Activated CD8-positive, alpha-beta memory T cell treated with anti-CD3 and anti-CD28 coated beads for 1 hour (primary cell): ENCODE measurements around the gene CAPZA3.
"Not testable (repeated sequence)": the region's sequence is repeated elsewhere in the genome, so short reads cannot be mapped to it uniquely, and the experiment has no call there.

Experiments used
- DNase-seq, 2 donors: peaks; one replicate each; pipeline ENCODE4 v3.0.0-alpha.2; 2020; ENCODE audit warnings: low read depth in 1 of 2; ENCODE audit errors: extremely low read depth in 1 of 2

The CAPZA3 gene, protein sequence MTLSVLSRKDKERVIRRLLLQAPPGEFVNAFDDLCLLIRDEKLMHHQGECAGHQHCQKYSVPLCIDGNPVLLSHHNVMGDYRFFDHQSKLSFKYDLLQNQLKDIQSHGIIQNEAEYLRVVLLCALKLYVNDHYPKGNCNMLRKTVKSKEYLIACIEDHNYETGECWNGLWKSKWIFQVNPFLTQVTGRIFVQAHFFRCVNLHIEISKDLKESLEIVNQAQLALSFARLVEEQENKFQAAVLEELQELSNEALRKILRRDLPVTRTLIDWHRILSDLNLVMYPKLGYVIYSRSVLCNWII

GRCh38 chr12:18737819-18738218, at the start of gene CAPZA3, which contains the start of gene PLCZ1:
TSS of gene CAPZA3 (plus strand) at chr12:18738119. CDS start at chr12:18738269, 150 bp downstream.
TSS of gene PLCZ1 (minus strand) at chr12:18738012. CDS start at chr12:18737371, 641 bp downstream.
- DNase-seq = no peak

GRCh38 chr12:18689771-18690170, 48.1 kb upstream of the CAPZA3 start:
- DNase-seq = no peak

- DNase-seq = no peak
These were observed 47.3 kb upstream of the CAPZA3 start for GRCh38 chr12:18690653-18691052.

DNA sequence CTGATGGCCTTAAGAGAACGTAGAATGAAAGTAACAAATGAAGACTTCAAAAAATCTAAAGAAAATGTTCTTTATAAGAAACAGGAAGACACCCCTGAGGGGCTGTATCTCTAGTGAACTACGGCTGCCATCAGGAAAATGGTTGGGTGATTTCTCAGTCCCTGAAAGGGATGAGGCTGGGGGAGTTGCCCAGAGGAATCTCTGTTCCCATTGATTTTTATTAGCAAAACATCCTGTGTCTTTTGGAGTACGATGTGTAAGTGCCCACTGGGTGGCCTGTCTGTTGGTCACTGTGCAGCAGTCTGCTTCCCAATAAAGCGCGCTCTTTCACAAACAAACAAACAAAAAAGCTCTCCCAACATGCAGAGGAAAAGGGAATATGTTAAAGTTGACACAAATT, 43.9 kb upstream of the CAPZA3 start:
- DNase-seq = not testable (repeated sequence)

DNA sequence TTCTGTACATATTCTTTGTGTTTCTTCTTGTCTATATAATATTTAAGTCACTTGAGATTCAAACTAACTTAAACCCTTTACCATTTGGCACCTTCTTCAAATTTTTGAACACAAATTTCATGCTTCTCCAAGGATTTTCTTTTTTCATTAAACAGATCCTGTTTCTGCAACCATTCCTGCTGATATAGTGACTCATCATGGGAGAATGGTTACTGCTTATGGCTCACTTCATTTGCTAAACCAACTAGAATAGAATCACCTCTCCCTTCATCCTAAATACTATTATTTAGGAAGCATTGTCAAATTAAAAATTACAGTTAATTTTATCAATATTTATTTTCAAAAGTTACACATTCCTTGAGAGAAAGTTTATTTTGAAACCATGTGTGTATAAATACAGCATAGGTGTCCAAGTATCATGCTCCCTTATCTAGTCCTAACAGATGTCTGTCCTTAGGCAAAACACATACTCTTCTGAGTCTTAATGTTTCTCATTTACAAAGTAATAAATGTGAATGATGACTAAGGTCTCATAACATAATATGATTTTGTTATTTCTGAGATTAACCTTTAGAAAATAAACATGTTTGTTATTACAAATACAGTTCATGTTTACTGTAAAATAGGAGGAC, 40.8 kb upstream of the CAPZA3 start:
- no peak for DNase-seq

DNA sequence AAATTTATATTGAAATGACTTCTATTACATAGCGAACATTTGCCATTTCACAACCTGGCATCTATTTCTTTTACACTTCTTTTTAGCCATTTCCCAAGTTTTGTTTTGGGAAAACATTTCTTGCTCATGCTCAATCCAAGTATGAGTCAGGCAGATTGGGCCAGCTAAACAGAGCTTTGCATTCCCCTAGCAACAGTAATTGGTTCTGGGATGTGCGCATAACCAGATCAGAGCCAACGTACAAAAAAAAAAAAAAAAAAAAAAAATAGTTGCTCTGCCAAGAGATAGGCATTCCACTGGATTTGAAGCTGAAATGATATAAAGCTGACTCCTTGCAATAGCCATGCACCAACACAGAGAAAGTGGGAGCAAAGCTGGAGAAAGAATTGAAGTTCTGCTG, 37.6 kb upstream of the CAPZA3 start:
- DNase-seq = no peak

GRCh38 chr12:18703321-18703720, 34.6 kb upstream of the CAPZA3 start:
- no peak for DNase-seq

- DNase-seq = no peak
These were observed 34.0 kb upstream of the CAPZA3 start for GRCh38 chr12:18703911-18704310.

GRCh38 chr12:18706798-18707197, 31.1 kb upstream of the CAPZA3 start:
- DNase-seq = no peak

DNA sequence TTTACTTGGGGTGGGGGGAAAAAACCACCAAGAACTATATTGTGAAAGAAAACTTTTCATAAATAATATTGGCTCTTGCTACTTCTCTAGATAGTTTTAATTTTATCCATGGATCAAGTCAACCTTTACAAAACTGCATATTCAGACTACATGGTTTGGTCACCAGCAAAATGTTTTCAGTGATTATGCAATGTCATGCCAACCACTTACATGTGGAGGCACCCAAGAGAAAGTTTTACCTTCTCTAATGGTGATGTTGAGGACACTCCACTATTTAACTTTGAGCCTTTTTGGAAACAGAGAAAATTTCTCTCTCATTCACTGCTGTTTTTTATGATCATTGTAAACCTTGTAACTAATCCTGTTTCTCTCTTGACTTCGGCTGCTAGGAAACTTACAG, 21.7 kb upstream of the CAPZA3 start:
- no peak for DNase-seq

- no peak for DNase-seq
These were observed 19.5 kb upstream of the CAPZA3 start for GRCh38 chr12:18718462-18718861.

DNA sequence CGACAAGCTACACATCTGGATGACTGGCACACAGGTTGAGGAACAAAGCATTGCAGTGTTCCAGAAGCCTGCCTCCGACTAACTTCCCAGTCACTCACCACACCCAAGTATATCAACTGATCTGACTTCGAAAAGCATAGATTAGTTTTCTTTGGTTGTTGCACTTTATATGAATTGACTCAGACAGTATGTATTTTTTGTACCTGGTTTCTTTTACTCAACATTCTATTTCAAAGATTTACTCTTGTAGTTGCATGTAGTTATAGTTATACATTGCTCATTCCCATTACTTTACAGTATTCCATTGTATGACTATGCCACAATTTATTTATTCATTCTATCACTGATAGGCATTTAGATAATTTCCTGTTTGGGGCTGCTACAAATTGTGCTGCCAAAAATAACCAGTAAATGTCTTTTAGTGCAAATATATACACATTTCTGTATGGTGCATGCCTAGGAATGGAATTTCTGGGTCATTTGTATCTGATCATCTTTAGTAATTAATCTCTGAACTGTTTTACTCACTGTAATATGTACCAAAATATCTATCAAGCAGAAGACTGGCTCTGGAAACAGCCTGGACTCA, 17.9 kb upstream of the CAPZA3 start:
- no peak for DNase-seq

GRCh38 chr12:18720690-18721089, 17.2 kb upstream of the CAPZA3 start:
- DNase-seq = no peak

DNA sequence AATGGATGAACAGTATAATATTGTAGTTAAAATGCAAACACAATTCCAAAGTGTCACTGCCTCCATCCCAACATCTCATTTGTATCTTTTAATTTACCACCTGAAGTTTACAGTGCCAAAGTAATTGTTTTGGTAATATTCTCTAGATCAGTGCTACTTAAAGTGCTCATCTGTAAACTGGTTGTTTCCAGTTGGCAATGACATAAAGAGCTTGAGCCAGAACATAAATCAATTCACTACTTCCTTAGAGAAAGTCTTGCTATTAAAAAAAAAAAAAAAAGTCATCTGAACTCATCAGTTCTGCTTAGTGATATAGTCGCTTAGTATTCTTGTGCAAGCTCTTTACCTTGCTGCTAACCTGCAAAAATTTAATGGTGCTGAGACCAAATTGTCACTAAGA, 16.5 kb upstream of the CAPZA3 start:
- DNase-seq = no peak

DNA sequence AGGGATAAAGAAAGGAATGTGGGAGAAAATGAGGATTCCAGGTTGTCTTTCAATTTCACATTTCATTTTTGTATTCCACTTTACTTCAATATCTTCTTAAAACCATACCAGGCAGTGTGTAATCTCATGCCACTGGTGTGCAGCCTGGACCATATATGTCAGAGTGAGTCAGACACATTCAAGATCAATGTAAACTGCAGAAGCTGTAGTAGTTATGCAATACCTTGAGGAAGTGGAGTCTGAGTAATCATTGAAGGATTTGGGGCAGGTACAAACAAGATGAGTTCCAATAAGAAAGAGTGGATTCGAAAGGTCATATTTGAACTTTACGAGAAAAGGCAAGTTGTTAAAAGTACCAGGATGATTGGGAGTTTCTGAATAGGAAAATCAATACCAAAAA, 14.2 kb upstream of the CAPZA3 start:
- no peak for DNase-seq

GRCh38 chr12:18731156-18731555, 6.8 kb upstream of the CAPZA3 start:
- no peak for DNase-seq

DNA sequence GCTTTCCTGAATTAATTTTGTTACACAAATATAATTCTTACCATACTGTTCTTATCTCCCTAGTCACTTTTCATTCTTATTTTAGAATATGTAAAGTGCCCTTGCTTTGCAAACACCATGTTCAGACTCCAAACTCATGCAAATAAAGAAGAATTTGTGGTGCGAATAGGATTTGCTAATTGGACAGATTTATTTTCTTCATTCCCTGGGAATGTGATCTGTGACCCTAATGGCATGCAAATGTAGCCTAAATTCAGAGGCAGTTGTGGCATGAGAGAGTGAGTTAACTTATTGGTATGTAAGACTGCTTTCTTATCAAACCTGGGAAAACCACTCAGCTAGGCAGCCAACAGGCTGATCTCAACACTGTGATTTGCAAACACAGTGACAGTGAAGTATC, 10.0 kb downstream of the CAPZA3 start:
- DNase-seq = no peak

DNA sequence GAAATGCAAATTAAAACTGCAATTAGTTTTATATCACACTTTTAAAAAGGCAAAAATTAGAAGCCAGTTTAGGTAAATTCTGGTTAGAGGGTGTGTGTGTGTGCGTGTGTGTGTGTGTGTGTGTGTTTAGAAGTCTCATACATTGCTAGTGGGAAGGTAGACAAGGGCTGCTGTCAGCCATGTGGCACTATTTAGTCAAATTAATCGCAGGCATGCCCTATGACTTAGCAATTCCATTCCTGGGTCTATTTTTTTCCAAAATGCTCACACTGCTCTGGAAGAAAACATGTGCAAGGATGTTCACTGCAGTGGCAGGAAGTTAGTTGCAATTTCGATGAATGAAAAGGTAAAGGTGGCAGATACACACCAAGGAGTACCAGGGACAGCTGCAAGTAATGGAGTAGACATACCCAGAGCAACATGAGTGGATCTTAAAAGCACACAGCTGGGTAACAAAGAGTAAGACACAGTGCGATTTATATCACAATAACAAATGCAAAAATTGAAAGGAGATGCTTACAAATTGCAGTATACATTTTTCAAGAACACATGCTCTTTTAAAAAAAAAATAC, 11.6 kb downstream of the CAPZA3 start:
- DNase-seq = no peak

DNA sequence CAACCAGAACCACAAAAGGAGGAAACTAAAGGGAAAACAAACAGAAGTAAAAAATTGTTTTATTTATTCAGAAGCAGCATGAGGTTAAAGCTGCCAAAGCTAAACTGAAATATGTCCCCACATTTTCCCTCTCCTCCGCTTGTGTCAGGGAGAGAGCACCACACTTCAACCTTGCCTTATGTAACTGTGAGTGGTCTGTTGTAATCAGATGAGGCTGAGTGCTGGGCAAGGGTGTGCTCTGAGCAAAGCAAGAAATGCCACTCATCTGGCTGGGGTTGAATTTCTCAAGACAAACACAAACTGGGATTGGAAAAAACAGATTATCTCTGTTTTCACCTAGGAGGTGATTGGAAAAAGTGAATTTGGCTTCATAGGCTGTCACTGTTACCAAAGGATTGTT, 12.2 kb downstream of the CAPZA3 start:
- no peak for DNase-seq

DNA sequence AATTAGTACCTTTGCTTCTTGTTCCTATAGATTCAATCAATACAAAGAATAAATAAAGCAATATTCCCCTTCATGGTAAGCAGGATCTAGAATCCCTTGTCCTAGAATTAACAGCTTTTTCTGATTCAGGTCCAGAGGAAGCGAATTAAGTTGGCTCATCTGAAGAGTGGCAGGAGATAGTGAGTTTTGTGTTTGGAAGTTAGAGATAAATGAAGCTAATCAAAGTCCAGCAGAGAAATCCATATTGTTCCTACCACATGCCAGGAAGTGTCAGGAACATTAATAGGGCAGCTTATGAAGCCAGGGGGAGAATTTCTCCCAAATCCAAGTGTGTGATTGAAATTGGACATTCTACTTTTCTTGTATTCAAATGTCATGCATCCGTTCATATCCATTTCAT, 13.9 kb downstream of the CAPZA3 start:
- DNase-seq = no peak

DNA sequence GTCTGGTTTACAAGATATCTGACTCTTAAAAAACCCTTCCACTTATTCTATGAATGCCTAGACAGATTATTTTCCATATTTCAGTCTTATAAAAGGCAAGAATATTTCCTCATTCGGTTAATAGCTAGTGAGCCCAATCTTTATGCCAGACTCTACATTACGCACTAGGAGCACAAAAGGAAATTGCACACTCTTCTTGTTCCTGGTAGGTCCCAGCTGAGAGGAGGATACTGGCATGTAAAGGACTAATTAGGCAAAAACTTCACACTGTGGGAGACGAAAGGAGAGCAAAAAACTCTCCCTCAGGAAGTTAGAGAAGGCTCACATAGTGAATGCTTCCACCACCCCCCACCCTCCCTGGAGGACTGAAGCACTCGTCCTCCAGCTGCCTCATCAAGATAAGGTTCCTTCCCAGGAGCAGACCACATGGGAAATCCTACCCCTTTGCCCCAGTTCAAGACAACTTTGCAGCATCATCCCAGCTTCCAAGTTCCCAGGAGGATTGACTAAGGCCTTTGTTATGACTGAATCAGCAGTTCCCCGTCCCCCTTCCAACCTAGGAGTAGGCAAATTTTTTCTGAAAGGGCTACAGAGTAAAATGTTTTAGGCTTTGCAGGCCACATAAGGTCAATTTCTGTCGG, 14.5 kb downstream of the CAPZA3 start:
- no peak for DNase-seq
